HFFc6 (cell line): ENCODE results near the gene NLRP1. TPM values are rescaled to one million over a fixed set of nuclear protein-coding genes. Genes with fewer than 3 reads are reported as not detected.
A peak's percentile ranks its signal among the peaks of the same experiment; 100 is the strongest.

Experiments used
- DNase-seq: peaks from one replicate; pipeline ENCODE4 v3.0.0-alpha.2; 2018
- H3K27ac Mint-ChIP-seq: 2 replicates; pipeline ENCODE4 v1.8.0; 2020; ENCODE audit warnings: mild to moderate bottlenecking, mixed read lengths
- H3K27me3 Mint-ChIP-seq: 2 replicates; pipeline ENCODE4 v1.8.0; 2021; ENCODE audit warnings: mild to moderate bottlenecking, moderate library complexity, mixed read lengths; ENCODE audit not compliant: insufficient read depth
- H3K36me3 Mint-ChIP-seq: 2 replicates; pipeline ENCODE4 v1.8.0; 2021; ENCODE audit warnings: low read depth, mixed read lengths
- H3K4me1 Mint-ChIP-seq: 2 replicates; pipeline ENCODE4 v1.8.0; 2020; ENCODE audit warnings: low read depth, mixed read lengths
- H3K4me3 Mint-ChIP-seq: 2 replicates; pipeline ENCODE4 v1.8.0; 2020; ENCODE audit warnings: mild to moderate bottlenecking, moderate library complexity, mixed read lengths
- H3K9me3 Mint-ChIP-seq: 2 replicates; pipeline ENCODE4 v1.8.0; 2020; ENCODE audit warnings: mild to moderate bottlenecking, mixed read lengths
- total RNA-seq, 6 experiments: library from RNA; stranded (reverse); fragmentation: NEBNext Ultra II Directional; extraction: Animal tissue kit (Norgen Biotek cat#: 25700); gene quantifications; 2 replicates in 1 of 6; 3 replicates in 5 of 6; pipeline ENCODE4 v1.2.3, GENCODE V29; 2021
- TF ChIP-seq, protein P1 (sequence below): fragments of 200-600 bp; sonication (generic); IDR thresholded peaks from 2 replicates; pipeline ENCODE4 v1.5.0; 2021; ENCODE audit warnings: antibody characterized with exemption, mild to moderate bottlenecking

The NLRP1 gene
- total RNA-seq, 6 experiments from 2014 or later: 26.9 to 44.9 (median 40.6) TPM

DNA sequence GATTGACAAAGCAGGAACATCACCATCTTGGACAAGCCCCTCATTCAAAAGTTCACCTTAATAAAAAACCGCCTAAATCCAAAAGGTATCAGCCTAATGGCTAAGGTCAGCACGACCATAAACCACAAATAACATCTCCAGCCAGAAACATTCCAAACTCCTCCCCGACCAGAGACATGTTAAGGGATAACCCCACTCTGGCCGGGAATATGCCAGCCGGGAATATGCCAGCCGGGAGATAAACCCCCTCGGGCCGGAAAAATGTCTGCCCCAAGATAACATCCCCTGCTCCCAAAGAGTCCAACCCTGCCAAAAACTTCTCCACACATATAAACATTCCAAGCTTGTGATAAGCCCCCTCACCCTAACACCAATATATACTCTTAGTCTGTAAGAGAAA is 116.9 kb downstream of the NLRP1 start:
- H3K4me1 Mint-ChIP-seq: peaks cover 37% of the 10 kb centered on the region
- peaks cover 6% of the 10 kb centered on the region for H3K36me3 Mint-ChIP-seq
- DNase-seq: no peak
- H3K9me3 Mint-ChIP-seq: no peaks in the 10 kb centered on the region
- H3K27me3 Mint-ChIP-seq: peaks cover 3% of the 10 kb centered on the region; the same call in 1 of the 2 replicates
- peak overlapping the region; percentile 68 for H3K27ac Mint-ChIP-seq
- TF ChIP-seq, protein P1, sequence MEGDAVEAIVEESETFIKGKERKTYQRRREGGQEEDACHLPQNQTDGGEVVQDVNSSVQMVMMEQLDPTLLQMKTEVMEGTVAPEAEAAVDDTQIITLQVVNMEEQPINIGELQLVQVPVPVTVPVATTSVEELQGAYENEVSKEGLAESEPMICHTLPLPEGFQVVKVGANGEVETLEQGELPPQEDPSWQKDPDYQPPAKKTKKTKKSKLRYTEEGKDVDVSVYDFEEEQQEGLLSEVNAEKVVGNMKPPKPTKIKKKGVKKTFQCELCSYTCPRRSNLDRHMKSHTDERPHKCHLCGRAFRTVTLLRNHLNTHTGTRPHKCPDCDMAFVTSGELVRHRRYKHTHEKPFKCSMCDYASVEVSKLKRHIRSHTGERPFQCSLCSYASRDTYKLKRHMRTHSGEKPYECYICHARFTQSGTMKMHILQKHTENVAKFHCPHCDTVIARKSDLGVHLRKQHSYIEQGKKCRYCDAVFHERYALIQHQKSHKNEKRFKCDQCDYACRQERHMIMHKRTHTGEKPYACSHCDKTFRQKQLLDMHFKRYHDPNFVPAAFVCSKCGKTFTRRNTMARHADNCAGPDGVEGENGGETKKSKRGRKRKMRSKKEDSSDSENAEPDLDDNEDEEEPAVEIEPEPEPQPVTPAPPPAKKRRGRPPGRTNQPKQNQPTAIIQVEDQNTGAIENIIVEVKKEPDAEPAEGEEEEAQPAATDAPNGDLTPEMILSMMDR: no peak
- H3K4me3 Mint-ChIP-seq: peak overlapping the region; percentile 95

DNA sequence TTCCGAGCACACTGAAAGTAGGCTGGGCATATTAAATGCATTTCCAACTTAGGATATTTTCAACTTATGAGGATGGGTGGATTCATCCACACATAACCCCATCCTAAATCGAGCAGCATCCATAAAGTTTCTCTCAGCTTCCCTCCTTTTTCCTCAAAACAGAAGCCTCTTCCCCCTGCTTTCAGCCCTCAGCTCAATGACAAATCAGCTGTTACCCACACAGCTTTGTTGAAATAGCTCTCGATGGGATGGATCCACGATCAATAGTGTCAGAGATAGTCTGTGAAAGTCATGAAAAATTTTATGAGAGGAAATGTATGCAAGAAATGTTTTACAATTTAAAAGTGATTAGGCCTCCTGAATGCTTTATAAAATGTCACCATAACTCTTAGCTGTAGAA is 118.0 kb downstream of the NLRP1 start:
- Mint-ChIP-seq H3K9me3 (no peaks in the 10 kb centered on the region), H3K4me3 (peak overlapping the region; percentile 95), H3K36me3 (peaks cover 6% of the 10 kb centered on the region), H3K27ac (no peak overlapping the region), H3K4me1 (peaks cover 33% of the 10 kb centered on the region), H3K27me3 (peaks cover 3% of the 10 kb centered on the region; the same call in 1 of the 2 replicates)
- TF ChIP-seq, protein P1: no peak
- DNase-seq: no peak

DNA sequence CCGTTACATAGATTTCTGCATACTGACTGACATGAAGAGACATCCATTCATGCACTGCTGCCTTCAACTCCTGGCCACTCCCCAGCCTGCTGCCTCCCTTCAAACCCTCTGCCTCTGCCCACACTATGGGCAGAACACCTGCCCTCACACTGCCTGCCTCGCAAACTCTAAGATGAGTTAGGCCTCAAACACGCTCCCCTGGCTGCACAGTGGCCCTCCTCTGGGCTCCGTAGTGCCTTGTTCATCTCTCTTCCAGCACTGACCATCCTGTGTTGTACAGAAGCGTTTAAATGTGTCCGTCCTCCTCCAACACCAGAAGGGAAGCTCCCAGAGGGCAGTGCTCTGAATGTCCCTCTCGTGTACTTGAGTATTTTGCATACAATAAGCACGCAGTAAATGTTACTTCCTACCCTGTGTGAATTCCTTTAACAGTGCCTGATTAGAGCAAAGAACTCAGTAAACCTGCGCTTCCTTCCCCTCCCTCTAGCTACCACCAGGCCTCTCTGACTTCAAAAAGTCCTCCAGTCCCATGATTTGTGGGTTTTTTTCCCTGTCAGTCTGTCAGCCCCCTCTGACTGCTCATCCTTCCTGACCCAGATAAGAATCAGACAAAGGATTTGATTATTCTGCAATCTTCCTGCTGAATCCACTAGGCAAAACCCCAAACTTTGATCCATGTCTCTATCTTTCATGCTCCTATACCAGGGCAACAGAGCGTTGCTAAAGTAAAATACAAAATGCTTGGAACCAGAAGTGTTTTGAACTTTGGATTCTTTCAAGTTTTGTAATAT is 119.4 kb downstream of the NLRP1 start:
- TF ChIP-seq, protein P1: no peak
- peaks cover 33% of the 10 kb centered on the region for H3K4me1 Mint-ChIP-seq
- no peak for DNase-seq
- no peaks in the 10 kb centered on the region for H3K9me3 Mint-ChIP-seq
- H3K27me3 Mint-ChIP-seq: peaks cover 5% of the 10 kb centered on the region
- H3K27ac Mint-ChIP-seq: no peak overlapping the region; the same call in 1 of the 2 replicates
- no peak overlapping the region for H3K4me3 Mint-ChIP-seq
- H3K36me3 Mint-ChIP-seq: peaks cover 9% of the 10 kb centered on the region; the same call in 1 of the 2 replicates

Other genes starting within 250 kb of the NLRP1 start
- 10 to 100 TPM; 49.3 to 68.7 (median 64.2) TPM for gene NUP88, start 164.8 kb downstream of the NLRP1 start, total RNA-seq
- gene RPAIN, start 164.3 kb downstream of the NLRP1 start, total RNA-seq: 10 to 100 TPM; 20.4 to 25.6 (median 22.5) TPM
- gene C1QBP, start 145.4 kb downstream of the NLRP1 start, total RNA-seq: 100 to 1,000 TPM; 222 to 267 (median 235) TPM
- 10 to 100 TPM; 16.8 to 18.9 (median 17.3) TPM for gene DHX33, start 115.5 kb downstream of the NLRP1 start, total RNA-seq
- gene DERL2, start 98.3 kb downstream of the NLRP1 start, total RNA-seq: 100 to 1,000 TPM in 4 of 6 experiments, 10 to 100 TPM in 2; 85.9 to 109 (median 103) TPM
- 10 to 100 TPM in 2 of 6 experiments, 1 to 10 TPM in 4; 7.8 to 10.8 (median 9.5) TPM for gene MIS12, start 97.9 kb downstream of the NLRP1 start, total RNA-seq